WI38 (cell line): ENCODE measurements around the gene CMPK1.

Experiments used
- H3K4me3 ChIP-seq: 2 replicates; pipeline ENCODE4 v1.5.1; 2011; ENCODE audit warnings: low read depth, mild to moderate bottlenecking, control low read depth, low read length
- CTCF ChIP-seq: IDR thresholded peaks from 2 replicates; pipeline ENCODE4 v1.5.1; 2012; ENCODE audit warnings: low read depth, mild to moderate bottlenecking, control low read depth, low read length

Gene CMPK1

DNA sequence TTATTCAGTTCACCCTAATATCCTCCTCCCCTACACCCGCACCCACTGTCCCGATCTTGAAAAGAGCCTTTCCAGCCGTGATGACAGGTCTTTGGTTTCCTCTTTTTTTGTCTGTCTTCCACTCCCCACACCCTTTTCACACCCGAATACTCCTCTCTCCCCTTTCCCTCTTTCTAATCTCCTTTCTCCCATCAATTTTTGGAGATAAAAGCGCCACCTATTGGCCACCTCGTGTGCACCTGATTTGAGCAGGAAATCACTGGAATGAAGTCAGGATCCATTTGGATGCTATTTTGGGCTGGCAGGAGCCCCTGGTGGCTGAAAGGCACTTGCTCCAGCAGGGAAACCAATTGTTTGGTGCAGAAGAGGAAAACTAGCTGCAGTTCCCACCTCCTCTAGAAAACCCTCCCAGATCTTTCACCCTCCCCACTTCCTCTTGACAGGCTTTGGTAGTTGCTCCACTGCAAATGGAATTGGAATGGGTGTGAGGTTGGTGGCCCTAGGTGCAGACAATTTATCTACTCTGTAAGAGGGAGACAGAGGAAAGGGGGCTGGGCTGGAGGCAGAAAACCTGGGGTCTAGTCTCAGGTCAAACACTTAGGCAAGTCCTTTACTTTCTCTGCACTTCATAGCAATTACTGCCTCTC is 90.9 kb downstream of the CMPK1 start:
- no peak overlapping the region for H3K4me3 ChIP-seq
- peak; percentile 85 for TF ChIP-seq CTCF
